Ishikawa (cell line): ENCODE data around the gene MESP1.

Experiments
- CEBPB ChIP-seq: IDR thresholded peaks from 2 replicates; pipeline ENCODE4 v1.6.1; 2012
- EP300 ChIP-seq: IDR thresholded peaks from 2 replicates; pipeline ENCODE4 v1.6.1; 2012; ENCODE audit warnings: borderline replicate concordance

GRCh38 chr15:89790661-89791060, 39.6 kb upstream of the MESP1 start:
- TF ChIP-seq EP300: no peak
- no peak for TF ChIP-seq CEBPB
